ENCODE measurements around the gene SLC43A2.
A peak's percentile ranks its signal among the peaks of the same experiment; 100 is the strongest.

SLC43A2 gene

GRCh38 chr17:1649844-1650501 is 21.3 kb upstream of the SLC43A2 start, which contains the start of gene RILP (continued):
- no peak for TF ChIP-seq ZNF19 (tag by site-specific recombination; IDR thresholded peaks at IDR 0.05; ENCODE audit: low read depth)
- no peak for TF ChIP-seq PRDM6 (tag by site-specific recombination; IDR thresholded peaks at IDR 0.05)
- TF ChIP-seq ZNF692 (tag by site-specific recombination; IDR thresholded peaks at IDR 0.05) = no peak
- TF ChIP-seq ZNF558 (tag by site-specific recombination; IDR thresholded peaks at IDR 0.05) = no peak
- TF ChIP-seq ZNF510 (tag by site-specific recombination; IDR thresholded peaks at IDR 0.05; ENCODE audit: insufficient replicate concordance) = no peak
- no peak for TF ChIP-seq ZXDB (tag by site-specific recombination; IDR thresholded peaks at IDR 0.05)
- no peak for TF ChIP-seq ZNF580 (tag by site-specific recombination; IDR thresholded peaks at IDR 0.05)
- no peak for TF ChIP-seq ZNF624 (tag by site-specific recombination; IDR thresholded peaks at IDR 0.05)
- TF ChIP-seq ZNF133 (tag by site-specific recombination; IDR thresholded peaks at IDR 0.05) = no peak
- no peak for TF ChIP-seq ZNF10 (tag by site-specific recombination; IDR thresholded peaks at IDR 0.05)
- TF ChIP-seq ZSCAN23 (tag by site-specific recombination; IDR thresholded peaks at IDR 0.05) = no peak
- TF ChIP-seq ZNF76 (tag by site-specific recombination; IDR thresholded peaks at IDR 0.05; ENCODE audit: borderline replicate concordance, low read depth) = no peak
- TF ChIP-seq ZNF426 (tag by site-specific recombination; IDR thresholded peaks at IDR 0.05) = no peak
- TF ChIP-seq GLIS2 (tag by site-specific recombination; IDR thresholded peaks at IDR 0.05) = peak; percentile 89
- TF ChIP-seq ZNF791 (tag by site-specific recombination; IDR thresholded peaks at IDR 0.05) = no peak
- TF ChIP-seq HOXC10 (CRISPR knock-in tag; IDR thresholded peaks at IDR 0.05) = no peak
- TF ChIP-seq CTCF (tag by site-specific recombination; IDR thresholded peaks at IDR 0.05) = no peak
- TF ChIP-seq ZNF488 (tag by site-specific recombination; IDR thresholded peaks at IDR 0.05) = no peak
- TF ChIP-seq, protein P1, sequence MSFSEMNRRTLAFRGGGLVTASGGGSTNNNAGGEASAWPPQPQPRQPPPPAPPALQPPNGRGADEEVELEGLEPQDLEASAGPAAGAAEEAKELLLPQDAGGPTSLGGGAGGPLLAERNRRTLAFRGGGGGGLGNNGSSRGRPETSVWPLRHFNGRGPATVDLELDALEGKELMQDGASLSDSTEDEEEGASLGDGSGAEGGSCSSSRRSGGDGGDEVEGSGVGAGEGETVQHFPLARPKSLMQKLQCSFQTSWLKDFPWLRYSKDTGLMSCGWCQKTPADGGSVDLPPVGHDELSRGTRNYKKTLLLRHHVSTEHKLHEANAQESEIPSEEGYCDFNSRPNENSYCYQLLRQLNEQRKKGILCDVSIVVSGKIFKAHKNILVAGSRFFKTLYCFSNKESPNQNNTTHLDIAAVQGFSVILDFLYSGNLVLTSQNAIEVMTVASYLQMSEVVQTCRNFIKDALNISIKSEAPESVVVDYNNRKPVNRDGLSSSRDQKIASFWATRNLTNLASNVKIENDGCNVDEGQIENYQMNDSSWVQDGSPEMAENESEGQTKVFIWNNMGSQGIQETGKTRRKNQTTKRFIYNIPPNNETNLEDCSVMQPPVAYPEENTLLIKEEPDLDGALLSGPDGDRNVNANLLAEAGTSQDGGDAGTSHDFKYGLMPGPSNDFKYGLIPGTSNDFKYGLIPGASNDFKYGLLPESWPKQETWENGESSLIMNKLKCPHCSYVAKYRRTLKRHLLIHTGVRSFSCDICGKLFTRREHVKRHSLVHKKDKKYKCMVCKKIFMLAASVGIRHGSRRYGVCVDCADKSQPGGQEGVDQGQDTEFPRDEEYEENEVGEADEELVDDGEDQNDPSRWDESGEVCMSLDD (tag by site-specific recombination; IDR thresholded peaks at IDR 0.05) = no peak; the same call in 1 of the 2 replicates
- TF ChIP-seq ZSCAN18 (tag by site-specific recombination; IDR thresholded peaks at IDR 0.05) = no peak
- TF ChIP-seq, protein P2, sequence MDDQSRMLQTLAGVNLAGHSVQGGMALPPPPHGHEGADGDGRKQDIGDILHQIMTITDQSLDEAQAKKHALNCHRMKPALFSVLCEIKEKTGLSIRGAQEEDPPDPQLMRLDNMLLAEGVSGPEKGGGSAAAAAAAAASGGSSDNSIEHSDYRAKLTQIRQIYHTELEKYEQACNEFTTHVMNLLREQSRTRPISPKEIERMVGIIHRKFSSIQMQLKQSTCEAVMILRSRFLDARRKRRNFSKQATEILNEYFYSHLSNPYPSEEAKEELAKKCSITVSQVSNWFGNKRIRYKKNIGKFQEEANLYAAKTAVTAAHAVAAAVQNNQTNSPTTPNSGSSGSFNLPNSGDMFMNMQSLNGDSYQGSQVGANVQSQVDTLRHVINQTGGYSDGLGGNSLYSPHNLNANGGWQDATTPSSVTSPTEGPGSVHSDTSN (CRISPR knock-in tag; IDR thresholded peaks at IDR 0.05) = no peak
- peak; percentile 74; the same call in 1 of the 2 replicates for TF ChIP-seq BCL11A (tag by site-specific recombination; IDR thresholded peaks at IDR 0.05; ENCODE audit: low read depth)
- TF ChIP-seq KLF7 (tag by site-specific recombination; IDR thresholded peaks at IDR 0.05; ENCODE audit: borderline replicate concordance) = peak; percentile 64; the same call in 1 of the 2 replicates
- peak; percentile 70 for TF ChIP-seq KLF9 (tag by site-specific recombination; IDR thresholded peaks at IDR 0.05; ENCODE audit: low read depth)
- peak; percentile 76 for TF ChIP-seq SP2 (tag by site-specific recombination; IDR thresholded peaks at IDR 0.05)
- no peak for TF ChIP-seq ZBTB1 (tag by site-specific recombination; IDR thresholded peaks at IDR 0.05)
- no peak for TF ChIP-seq ZNF121 (tag by site-specific recombination; IDR thresholded peaks at IDR 0.05)
- no peak for TF ChIP-seq ZNF214 (tag by site-specific recombination; IDR thresholded peaks at IDR 0.05; ENCODE audit: borderline replicate concordance)
- no peak for TF ChIP-seq ZNF184 (tag by site-specific recombination; IDR thresholded peaks at IDR 0.05)
